Temporal lobe (tissue), 1 donor: Measurements from ENCODE around the gene SLC16A9. TPM values are rescaled to one million over a fixed set of nuclear protein-coding genes. Genes with fewer than 3 reads are reported as not detected.

Experiments used
- total RNA-seq: library from RNA; depleted of rRNA; stranded (reverse); fragments of >200 nt; gene quantifications from one replicate; pipeline ENCODE4 v1.2.3, GENCODE V29; 2014

The SLC16A9 gene
- total RNA-seq, 1 donor from 2014 or later, result 9.8 TPM

Other genes with a start within 250 kb of the SLC16A9 start
- 0.49 TPM for gene MRLN, start 43.6 kb upstream of the SLC16A9 start, total RNA-seq
- 32.7 TPM for gene CCDC6, start 196.7 kb upstream of the SLC16A9 start, total RNA-seq